NCI-H345 treated with DMSO at 0.1 percent for 48 hours (cell line): ENCODE results near the gene PDIA2.

Source experiments
- DNase-seq: peaks from one replicate; lab custom pipeline; 2025; ENCODE audit not compliant: unreplicated experiment; lab: John Stamatoyannopoulos, UW

The PDIA2 gene

GRCh38 chr16:296276-296675 is 13.3 kb downstream of the PDIA2 start:
- no peak for DNase-seq

GRCh38 chr16:296806-297510 is 14.0 kb downstream of the PDIA2 start:
- DNase-seq = no peak

DNA sequence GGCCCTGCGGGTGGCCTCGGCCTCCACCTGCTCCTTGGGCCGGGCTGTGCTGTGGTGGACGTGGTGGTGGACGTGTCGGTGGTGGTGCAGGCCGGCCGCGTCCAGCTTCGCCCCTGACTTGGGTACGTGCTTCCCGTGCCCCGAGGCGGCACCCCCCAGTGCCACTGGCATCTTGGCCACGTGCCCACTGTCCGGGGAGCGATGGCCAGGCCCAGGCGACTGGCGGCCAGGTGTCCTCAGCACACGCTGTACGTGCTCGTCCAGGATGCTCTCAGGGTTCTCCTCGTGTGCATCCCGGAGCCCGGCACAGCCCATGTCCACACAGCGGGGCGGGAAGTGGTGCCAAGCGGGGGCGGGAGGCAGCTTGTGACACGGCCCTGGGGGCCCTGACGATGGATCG is 14.9 kb downstream of the PDIA2 start:
- DNase-seq = no peak

GRCh38 chr16:301235-301634 is 18.3 kb downstream of the PDIA2 start:
- DNase-seq = no peak

- no peak for DNase-seq
Observed at GRCh38 chr16:301950-302349, 19.0 kb downstream of the PDIA2 start.

- DNase-seq = no peak
Observed at GRCh38 chr16:303760-304505, 21.0 kb downstream of the PDIA2 start.

DNA sequence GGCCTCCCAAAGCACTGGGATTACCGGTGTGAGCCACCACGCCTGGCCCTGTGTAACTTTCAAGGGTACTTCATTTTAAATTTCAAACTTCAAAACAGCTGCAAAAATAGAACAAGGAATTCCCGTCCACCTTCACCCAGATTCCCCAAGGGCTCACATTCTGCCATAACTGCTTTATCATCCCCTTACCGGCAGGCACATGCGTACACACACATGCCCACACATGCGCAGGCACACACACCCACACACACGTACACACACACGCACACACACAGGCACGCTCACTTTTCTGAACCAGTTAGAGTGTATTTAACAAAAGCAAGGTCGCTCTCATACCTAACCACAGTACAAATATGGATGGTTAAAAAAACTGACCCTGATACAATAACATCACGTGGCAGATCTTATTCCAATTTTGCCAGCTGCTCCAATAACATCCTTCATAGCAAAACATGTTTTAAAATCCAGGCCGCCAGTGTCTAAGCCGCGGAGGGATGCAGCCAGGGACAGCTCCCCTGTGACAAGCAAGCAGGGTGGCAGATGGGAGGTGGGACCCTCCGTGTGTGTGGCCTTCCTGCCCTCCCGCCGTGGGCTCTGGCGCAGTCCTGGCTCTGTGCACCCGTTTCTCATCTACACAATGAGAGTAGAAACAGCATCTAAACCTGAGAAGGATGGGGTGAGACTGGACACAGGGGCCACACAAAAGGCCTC is 23.1 kb downstream of the PDIA2 start:
- DNase-seq = no peak

DNA sequence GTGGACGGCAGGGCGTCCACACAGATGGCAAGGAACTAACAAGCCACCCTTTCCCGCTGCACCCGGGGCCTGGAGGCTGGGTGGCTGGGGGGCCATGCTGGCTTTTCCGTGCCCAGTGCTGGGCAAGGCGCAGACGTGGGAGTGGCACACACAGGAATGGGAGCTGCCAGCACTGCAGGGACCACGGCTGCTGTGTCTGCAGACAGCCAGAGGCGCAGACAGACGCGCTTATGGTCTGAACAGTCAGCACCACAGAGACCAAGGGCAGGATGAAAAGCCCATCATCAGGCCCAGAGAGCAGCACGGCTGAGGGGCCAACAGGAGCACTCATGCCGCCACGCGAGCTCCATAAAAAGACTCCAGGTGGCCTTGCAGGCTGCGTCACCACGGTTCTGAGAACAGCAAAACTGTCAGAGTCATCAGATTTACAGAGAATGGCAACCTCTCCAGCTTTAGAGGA is 24.0 kb downstream of the PDIA2 start:
- no peak for DNase-seq

GRCh38 chr16:307691-308312 is 24.8 kb downstream of the PDIA2 start:
- no peak for DNase-seq

- no peak for DNase-seq
Observed at GRCh38 chr16:309476-309875, 26.5 kb downstream of the PDIA2 start.

DNA sequence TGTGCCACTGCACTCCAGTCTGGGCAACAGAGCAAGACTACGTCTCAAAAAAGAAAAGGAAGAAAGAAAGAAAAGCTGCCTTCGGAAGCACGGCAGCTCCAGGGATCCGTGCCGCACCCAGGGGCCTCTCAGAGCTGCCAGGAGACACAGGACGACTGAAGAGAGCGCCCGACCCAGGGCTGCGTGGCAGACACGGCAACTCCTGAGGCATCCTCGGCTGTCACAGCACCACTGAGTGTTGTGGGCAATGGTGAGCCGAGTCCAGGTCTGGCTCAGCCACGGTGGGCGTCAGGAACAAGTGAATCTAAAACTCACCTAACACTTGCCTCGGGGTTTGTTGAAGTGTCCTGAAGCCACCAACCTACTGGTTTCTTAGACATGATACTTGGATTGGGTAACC is 28.8 kb downstream of the PDIA2 start:
- DNase-seq = no peak

DNA sequence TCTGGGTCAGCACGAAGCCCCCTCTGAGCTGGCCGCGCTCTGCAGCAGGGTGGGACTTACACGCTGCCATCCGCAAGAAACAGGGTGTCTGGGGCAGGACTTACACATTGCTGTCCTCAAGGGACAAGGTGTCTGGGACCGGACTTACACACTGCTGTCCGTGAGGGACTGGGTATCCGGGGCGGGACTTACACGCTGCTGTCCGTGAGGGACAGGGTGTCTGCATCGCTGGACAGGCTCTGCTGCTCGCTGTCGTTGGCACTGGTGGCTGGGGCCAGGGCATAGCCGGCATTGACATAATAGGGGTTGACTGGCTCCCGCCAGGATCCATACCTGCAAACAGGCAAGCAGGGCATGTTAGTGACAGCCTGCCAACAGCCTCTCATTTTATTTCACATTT is 31.4 kb downstream of the PDIA2 start:
- no peak for DNase-seq

DNA sequence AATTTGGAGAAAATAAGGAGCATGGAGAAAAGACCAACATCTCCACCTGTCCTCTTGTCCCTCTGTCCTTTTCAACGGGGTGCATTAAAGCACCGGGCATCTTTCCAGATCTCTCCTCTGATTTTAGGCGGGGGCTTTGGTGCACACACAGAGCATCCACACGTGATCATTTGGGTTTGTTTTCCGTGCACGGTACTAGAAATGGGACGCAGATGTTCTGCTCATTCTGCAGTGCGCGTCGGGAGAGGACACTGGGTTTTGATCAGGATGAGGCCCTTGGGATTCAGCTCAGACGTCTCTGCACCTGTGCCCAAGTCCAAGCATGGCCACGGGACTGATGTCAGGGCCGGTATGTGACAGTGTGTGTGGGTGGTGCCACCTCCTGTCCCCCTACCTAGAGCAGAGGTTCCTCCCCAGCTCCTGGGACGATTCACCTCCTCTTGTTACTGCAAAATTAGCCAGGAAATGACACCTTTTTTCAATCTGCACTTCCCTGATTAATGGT is 31.9 kb downstream of the PDIA2 start:
- no peak for DNase-seq

GRCh38 chr16:316741-317464 is 33.9 kb downstream of the PDIA2 start:
- DNase-seq = no peak

GRCh38 chr16:317583-317982 is 34.6 kb downstream of the PDIA2 start:
- DNase-seq = no peak

DNA sequence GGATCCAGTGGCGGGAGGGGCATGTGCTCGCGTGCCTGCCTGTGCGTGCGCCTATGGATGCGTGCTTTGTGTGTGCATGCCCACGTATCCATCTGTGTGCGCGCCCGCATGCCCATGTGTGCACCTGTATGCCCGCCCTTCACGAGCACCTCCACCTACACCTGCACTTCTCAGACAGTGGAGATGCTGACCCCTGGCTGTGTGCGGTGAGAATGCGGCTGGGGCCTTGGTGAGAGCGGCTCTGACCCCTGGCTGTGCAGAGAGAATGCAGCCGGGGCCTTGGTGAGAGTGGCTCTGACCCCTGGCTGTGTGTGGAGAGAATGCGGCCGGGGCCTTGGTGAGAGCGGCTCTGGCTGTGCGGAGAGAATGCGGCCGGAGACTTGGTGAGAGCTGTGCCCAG is 35.7 kb downstream of the PDIA2 start:
- no peak for DNase-seq

GRCh38 chr16:320206-320605 is 37.2 kb downstream of the PDIA2 start:
- no peak for DNase-seq

GRCh38 chr16:321532-321931 is 38.6 kb downstream of the PDIA2 start:
- DNase-seq = no peak

- DNase-seq = no peak
Observed at GRCh38 chr16:322476-323143, 39.6 kb downstream of the PDIA2 start.

DNA sequence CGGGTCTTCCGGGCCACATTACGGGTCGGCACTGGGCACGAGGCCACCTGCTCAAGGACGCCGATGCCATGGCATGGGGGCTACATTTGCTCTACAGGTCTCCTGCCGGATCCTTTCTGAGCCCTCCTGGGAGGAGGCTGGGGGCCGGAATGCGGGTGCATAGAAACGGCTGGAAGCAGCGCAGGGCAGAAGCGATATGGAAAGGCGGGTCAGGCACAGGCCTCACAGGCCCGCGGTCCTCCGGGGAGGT is 41.2 kb downstream of the PDIA2 start:
- no peak for DNase-seq
